Measurements from ENCODE around the gene FNBP1.
"Not testable (repeated sequence)": the region's sequence is repeated elsewhere in the genome, so short reads cannot be mapped to it uniquely, and the experiment has no call there.

FNBP1 gene

GRCh38 chr9:129953736-129954135 is 89.3 kb downstream of the FNBP1 start:
- DNase-seq (ENCODE audit: low spot score), result no peak

- no peak for DNase-seq (ENCODE audit: low spot score)
Observed at GRCh38 chr9:129952337-129952736, 90.7 kb downstream of the FNBP1 start.

GRCh38 chr9:129949821-129950220 is 93.2 kb downstream of the FNBP1 start:
- no peak for DNase-seq (ENCODE audit: low spot score)

- DNase-seq (ENCODE audit: low spot score), result not testable (repeated sequence)
Observed at GRCh38 chr9:129948626-129949025, 94.4 kb downstream of the FNBP1 start.

- no peak for DNase-seq (ENCODE audit: low spot score)
Observed at GRCh38 chr9:129946246-129946995, 96.6 kb downstream of the FNBP1 start.

GRCh38 chr9:129945314-129945713 is 97.7 kb downstream of the FNBP1 start:
- no peak for DNase-seq (ENCODE audit: low spot score)

GRCh38 chr9:129944506-129945116 is 98.4 kb downstream of the FNBP1 start:
- no peak for DNase-seq (ENCODE audit: low spot score)

- DNase-seq (ENCODE audit: low spot score), result no peak
Observed at GRCh38 chr9:129939431-129939830, 103.6 kb downstream of the FNBP1 start.

- DNase-seq (ENCODE audit: low spot score), result no peak
Observed at GRCh38 chr9:129938291-129938979, 104.6 kb downstream of the FNBP1 start.

GRCh38 chr9:129937879-129938278 is 105.1 kb downstream of the FNBP1 start:
- not testable (repeated sequence) for DNase-seq (ENCODE audit: low spot score)

GRCh38 chr9:129936222-129936621 is 106.8 kb downstream of the FNBP1 start:
- no peak for DNase-seq (ENCODE audit: low spot score)

GRCh38 chr9:129934780-129935179 is 108.2 kb downstream of the FNBP1 start:
- DNase-seq (ENCODE audit: low spot score), result no peak

GRCh38 chr9:129934041-129934591 is 108.9 kb downstream of the FNBP1 start:
- no peak for DNase-seq (ENCODE audit: low spot score)

- no peak for DNase-seq (ENCODE audit: low spot score)
Observed at GRCh38 chr9:129933185-129934040, 109.6 kb downstream of the FNBP1 start.

- no peak for DNase-seq (ENCODE audit: low spot score)
Observed at GRCh38 chr9:129932303-129933151, 110.5 kb downstream of the FNBP1 start.

- DNase-seq (ENCODE audit: low spot score), result no peak
Observed at GRCh38 chr9:129930743-129931142, 112.2 kb downstream of the FNBP1 start.

- no peak for DNase-seq (ENCODE audit: low spot score)
Observed at GRCh38 chr9:129929496-129930125, 113.4 kb downstream of the FNBP1 start.

GRCh38 chr9:129923589-129923988 is 119.4 kb downstream of the FNBP1 start:
- no peak for DNase-seq (ENCODE audit: low spot score)

- DNase-seq (ENCODE audit: low spot score), result no peak
Observed at GRCh38 chr9:129921905-129922304, 121.1 kb downstream of the FNBP1 start.

GRCh38 chr9:129919841-129920240 is 123.1 kb downstream of the FNBP1 start:
- no peak for DNase-seq (ENCODE audit: low spot score)

Measured in kidney tubule cell (primary cell).